Gastrocnemius medialis (tissue), 4 donors: ENCODE data around the gene XRCC6. TPM values are rescaled to one million over a fixed set of nuclear protein-coding genes. Genes with fewer than 3 reads are reported as not detected.

ENCODE experiments used
- ATAC-seq, 2 donors: fragments of 150-250 bp; one replicate each; pipeline ENCODE4 v1.9.1; 2016
- DNase-seq, 2 donors: peaks; one replicate each; pipeline ENCODE4 v3.0.0-alpha.2; 2019
- H3K27ac ChIP-seq, 4 donors: fragments of 200-600 bp; sonication (generic); 1 replicate in 1 of 4; 2 replicates in 3 of 4; pipeline ENCODE4 v1.5.1; 2016 to 2018; ENCODE audit warnings: mild to moderate bottlenecking in 2 of 4, moderate library complexity in 1 of 4
- H3K27me3 ChIP-seq, 3 donors: fragments of 200-600 bp; sonication (generic) in 2 of 3; 1 replicate in 1 of 3; 2 replicates in 2 of 3; pipeline versions ENCODE4 v1.5.1 to v1.6.0; 2016 to 2019; ENCODE audit warnings: mild to moderate bottlenecking in 1 of 3, moderate library complexity in 1 of 3
- H3K36me3 ChIP-seq, 2 donors: fragments of 200-600 bp; sonication (generic) in 1 of 2; one replicate each; pipeline ENCODE4 v1.5.1; 2017 to 2018
- H3K4me1 ChIP-seq, 2 donors: fragments of 200-600 bp; sonication (generic) in 1 of 2; one replicate each; pipeline ENCODE4 v1.5.1; 2016 to 2017; ENCODE audit warnings: mild to moderate bottlenecking in 2 of 2
- H3K4me3 ChIP-seq, 4 donors: fragments of 200-600 bp; sonication (generic) in 3 of 4; 1 replicate in 1 of 4; 2 replicates in 3 of 4; pipeline ENCODE4 v1.5.1; 2016 to 2019; ENCODE audit warnings: mild to moderate bottlenecking in 2 of 4
- H3K9me3 ChIP-seq, 3 donors: fragments of 200-600 bp; sonication (generic) in 2 of 3; 1 replicate in 1 of 3; 2 replicates in 2 of 3; pipeline ENCODE4 v1.5.1; 2016 to 2019
- POLR2A ChIP-seq, 2 donors: fragments of 450-650 bp; IDR thresholded peaks; one replicate each; pipeline ENCODE4 v1.6.1; 2017; ENCODE audit warnings: antibody characterized with exemption in 2 of 2, mild to moderate bottlenecking in 2 of 2, moderate library complexity in 2 of 2
- in situ Hi-C, 4 donors: fragments of 200-750 bp; cut with MboI; loops; one replicate each; pipeline versions ENCODE4 v1.15.0 to v1.8.0; 2017; ENCODE audit warnings: low sequenced_read_pairs in 4 of 4
- intact Hi-C: fragments of 100-400 bp; cut with DNase I; formaldehyde crosslinking; loops from one replicate; pipeline ENCODE4 v1.15.1; 2023; ENCODE audit warnings: low total_unique reads
- total RNA-seq, 4 donors: library from RNA; depleted of rRNA; stranded (reverse); fragments of >200 nt; gene quantifications; one replicate each; pipeline versions ENCODE4 v1.1.0 to v1.2.3, GENCODE V29; 2016
- TF ChIP-seq, protein P1 (sequence below), 5 experiments: fragments of 450-650 bp in 3 of 5; fragments of 200-600 bp in 2 of 5; sonication (generic) in 2 of 5; IDR thresholded peaks in 4 of 5; conservative IDR thresholded peaks in 1 of 5; 1 replicate in 4 of 5; 2 replicates in 1 of 5; pipeline ENCODE4 v1.5.1; 2016 to 2019; ENCODE audit warnings: antibody characterized with exemption in 5 of 5, mild to moderate bottlenecking in 3 of 5, moderate library complexity in 3 of 5

XRCC6 gene
- total RNA-seq, 4 donors from 2014 or later: 220 to 285 (median 278) TPM

DNA sequence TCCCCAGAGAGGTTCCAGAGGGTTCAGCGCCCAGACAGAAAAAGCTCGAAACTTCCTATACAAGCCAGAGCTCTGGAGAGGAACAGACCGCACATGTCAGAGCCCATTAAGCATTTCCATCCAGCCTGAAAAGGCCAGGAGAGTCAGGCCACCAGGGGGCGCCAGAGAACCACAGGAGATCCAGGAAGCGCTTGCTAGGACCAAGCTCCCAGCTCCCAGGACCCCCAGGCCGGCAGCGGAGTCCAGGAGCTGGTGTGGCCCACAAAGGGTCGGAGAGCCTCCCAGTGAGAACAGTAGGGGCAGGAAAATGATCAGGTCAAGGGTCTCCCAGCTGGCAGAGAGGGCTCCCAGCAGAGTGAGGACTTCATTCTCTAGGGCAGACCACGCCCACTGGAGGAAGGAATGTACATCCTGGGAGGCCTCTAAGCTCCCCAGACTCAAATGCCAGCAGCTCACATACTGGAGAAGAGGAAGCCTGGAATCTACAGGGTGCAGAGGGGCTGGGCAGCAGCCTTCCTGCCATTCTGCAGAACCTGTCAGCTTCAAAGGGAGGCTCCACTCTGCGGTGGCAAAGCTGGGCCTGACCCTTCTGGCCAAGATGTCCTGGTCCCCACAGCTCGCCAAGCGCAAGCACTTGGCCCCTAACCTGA is 76.2 kb downstream of the XRCC6 start:
- peak overlapping the region in 2 of 4 donors; percentile 41 to 56 for H3K27ac ChIP-seq
- no peaks in the 10 kb centered on the region for H3K9me3 ChIP-seq
- intact Hi-C loops: loop anchor here (1.0 to 5.0 kb wide), 2 partner anchors 160 to 244 kb away; no protein-coding TSS in a partner anchor
- DNase-seq: peak; percentile 58 to 78
- no peaks in the 10 kb centered on the region for H3K27me3 ChIP-seq
- peaks cover 4% of the 10 kb centered on the region in 2 donors for H3K4me1 ChIP-seq
- in situ Hi-C loops: loop anchor here (5.0 to 10.0 kb wide), 2 partner anchors 245 to 248 kb away; partner anchors contain the start of gene CENPM (in 1 of the 4)
- TF ChIP-seq, protein P1, sequence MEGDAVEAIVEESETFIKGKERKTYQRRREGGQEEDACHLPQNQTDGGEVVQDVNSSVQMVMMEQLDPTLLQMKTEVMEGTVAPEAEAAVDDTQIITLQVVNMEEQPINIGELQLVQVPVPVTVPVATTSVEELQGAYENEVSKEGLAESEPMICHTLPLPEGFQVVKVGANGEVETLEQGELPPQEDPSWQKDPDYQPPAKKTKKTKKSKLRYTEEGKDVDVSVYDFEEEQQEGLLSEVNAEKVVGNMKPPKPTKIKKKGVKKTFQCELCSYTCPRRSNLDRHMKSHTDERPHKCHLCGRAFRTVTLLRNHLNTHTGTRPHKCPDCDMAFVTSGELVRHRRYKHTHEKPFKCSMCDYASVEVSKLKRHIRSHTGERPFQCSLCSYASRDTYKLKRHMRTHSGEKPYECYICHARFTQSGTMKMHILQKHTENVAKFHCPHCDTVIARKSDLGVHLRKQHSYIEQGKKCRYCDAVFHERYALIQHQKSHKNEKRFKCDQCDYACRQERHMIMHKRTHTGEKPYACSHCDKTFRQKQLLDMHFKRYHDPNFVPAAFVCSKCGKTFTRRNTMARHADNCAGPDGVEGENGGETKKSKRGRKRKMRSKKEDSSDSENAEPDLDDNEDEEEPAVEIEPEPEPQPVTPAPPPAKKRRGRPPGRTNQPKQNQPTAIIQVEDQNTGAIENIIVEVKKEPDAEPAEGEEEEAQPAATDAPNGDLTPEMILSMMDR (IDR thresholded peaks at IDR 0.05 in 4 of 5, conservative IDR thresholded peaks at IDR 0.05 in 1 of 5): peak; percentile 84 to 99 (median 95)
- no peak for TF ChIP-seq POLR2A (IDR thresholded peaks at IDR 0.05)
- peak; percentile 80 to 86 for ATAC-seq
- peaks cover 0 to 9% of the 10 kb centered on the region in 2 donors for H3K36me3 ChIP-seq
- peak overlapping the region in 2 of 4 donors; percentile 14 to 30 for H3K4me3 ChIP-seq

DNA sequence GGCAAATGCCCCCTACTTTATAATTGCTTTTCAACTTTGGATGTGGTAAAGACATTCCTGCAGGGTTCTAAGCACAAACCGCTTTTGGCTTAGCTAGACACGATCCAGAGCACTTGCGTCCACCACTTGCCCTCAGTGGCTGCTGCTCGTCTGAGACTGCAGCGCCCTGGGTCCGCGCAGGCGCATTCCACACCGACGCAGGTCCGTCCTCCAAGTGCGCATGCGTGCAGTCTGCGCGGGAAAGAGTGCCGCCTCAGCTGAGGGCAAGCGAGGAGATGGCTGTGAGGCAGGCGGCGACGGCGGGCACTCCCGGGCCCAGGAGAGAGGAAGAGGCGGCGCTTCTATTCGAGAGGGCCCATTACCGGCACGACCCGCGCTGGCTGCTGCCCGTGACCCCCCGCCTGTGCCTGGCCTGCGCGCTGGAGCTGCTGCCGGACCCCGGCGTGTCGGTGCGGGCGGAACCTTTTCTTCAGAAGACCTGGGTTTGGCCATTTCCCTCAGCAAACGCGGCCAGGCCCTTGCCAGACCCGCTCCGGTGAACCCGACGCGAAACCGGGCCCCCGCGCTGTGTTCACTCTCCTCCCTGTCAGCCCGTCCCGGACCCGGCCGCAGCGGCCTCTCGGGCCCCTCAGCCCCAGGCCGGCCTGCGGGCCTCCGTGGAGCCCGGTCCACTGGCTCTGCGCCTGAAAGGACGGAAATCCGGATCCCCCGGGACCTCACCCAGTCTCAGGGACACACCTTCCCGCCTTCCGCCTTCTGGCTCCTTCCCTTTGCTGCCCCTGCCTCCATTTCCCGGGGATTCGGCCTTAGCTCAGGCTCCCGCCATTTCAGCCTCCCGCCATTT is 78.4 kb downstream of the XRCC6 start, which contains the start of gene MEI1:
Gene MEI1 (plus strand): TSS at position 240 of the 844 bp plus-strand sequence. CDS start 36 bp downstream, at position 276.
- TF ChIP-seq, protein P1 (IDR thresholded peaks at IDR 0.05 in 4 of 5, conservative IDR thresholded peaks at IDR 0.05 in 1 of 5): no peak
- TF ChIP-seq POLR2A (IDR thresholded peaks at IDR 0.05): no peak
- no peak within 1 kb of the TSS for H3K27ac ChIP-seq
- H3K36me3 ChIP-seq: no peaks in the 10 kb centered on the region
- H3K4me3 ChIP-seq: peak within 1 kb of the TSS in 3 of 4 donors; percentile 18 to 31 (median 22)
- intact Hi-C loops (loop anchor here (5.0 kb wide), 1 partner anchor 158 kb away; no protein-coding TSS in a partner anchor), in situ Hi-C loops (loop anchor here (5.0 to 10.0 kb wide), 2 partner anchors 243 to 245 kb away; partner anchors contain the start of gene CENPM (in 1 of the 4))
- DNase-seq (peak; percentile 40 to 65), ATAC-seq (peak in 1 of 2 donors; percentile 57)
- H3K27me3 ChIP-seq: no peaks in the 10 kb centered on the region
- H3K9me3 ChIP-seq: no peaks in the 10 kb centered on the region
- peaks cover 4% of the 10 kb centered on the region in 2 donors for H3K4me1 ChIP-seq

DNA sequence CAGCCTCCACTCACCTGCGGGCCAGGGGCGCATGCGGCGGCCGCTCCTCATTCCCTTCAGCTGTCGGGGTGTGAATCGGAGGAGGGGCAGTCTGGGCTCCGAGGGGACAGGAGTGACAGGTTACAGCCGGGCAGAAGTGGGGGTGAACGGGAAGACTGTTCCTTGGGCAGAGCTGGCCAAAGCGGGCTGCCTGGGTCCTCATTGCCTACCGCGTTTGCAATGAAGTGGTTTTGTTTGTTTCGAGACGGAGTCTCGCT is 78.9 kb downstream of the XRCC6 start:
- in situ Hi-C loops: no loop called here
- intact Hi-C loops: no loop called here
- Histone ChIP-seq H3K4me3 (no peak overlapping the region), H3K27me3 (no peaks in the 10 kb centered on the region), H3K9me3 (no peaks in the 10 kb centered on the region), H3K36me3 (no peaks in the 10 kb centered on the region), H3K27ac (no peak overlapping the region), H3K4me1 (peaks cover 4% of the 10 kb centered on the region in 2 donors)
- no peak for TF ChIP-seq POLR2A (IDR thresholded peaks at IDR 0.05)
- TF ChIP-seq, protein P1 (IDR thresholded peaks at IDR 0.05 in 4 of 5, conservative IDR thresholded peaks at IDR 0.05 in 1 of 5): no peak
- DNase-seq (no peak), ATAC-seq (no peak)

DNA sequence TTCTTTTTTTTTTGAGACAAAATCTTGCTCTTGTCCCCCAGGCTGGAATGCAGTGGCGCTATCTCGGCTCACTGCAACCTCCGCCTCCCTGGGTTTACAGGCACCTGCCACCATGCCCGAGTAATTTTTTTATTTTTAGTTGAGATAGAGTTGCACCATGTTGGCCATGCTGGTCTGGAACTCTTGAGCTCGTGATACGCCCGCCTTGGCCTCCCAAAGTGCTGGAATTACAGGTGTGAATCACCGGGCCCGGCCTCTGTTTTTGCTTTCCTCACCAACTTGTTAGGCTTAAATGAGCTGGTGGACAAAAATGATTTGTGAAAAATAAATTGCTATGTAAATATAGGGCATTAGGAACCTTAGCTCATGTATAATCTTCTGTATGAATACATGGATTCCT is 81.7 kb downstream of the XRCC6 start:
- H3K4me1 ChIP-seq: peaks cover 4% of the 10 kb centered on the region in 2 donors
- in situ Hi-C loops: no loop called here
- no peaks in the 10 kb centered on the region for H3K27me3 ChIP-seq
- DNase-seq (no peak), ATAC-seq (no peak)
- H3K4me3 ChIP-seq: no peak overlapping the region
- no peaks in the 10 kb centered on the region for H3K36me3 ChIP-seq
- intact Hi-C loops: no loop called here
- TF ChIP-seq POLR2A (IDR thresholded peaks at IDR 0.05): no peak
- TF ChIP-seq, protein P1 (IDR thresholded peaks at IDR 0.05 in 4 of 5, conservative IDR thresholded peaks at IDR 0.05 in 1 of 5): no peak
- no peak overlapping the region for H3K27ac ChIP-seq
- H3K9me3 ChIP-seq: no peaks in the 10 kb centered on the region
